Karpas-422 (cell line): ENCODE results near the gene DEF6. TPM values are rescaled to one million over a fixed set of nuclear protein-coding genes. Genes with fewer than 3 reads are reported as not detected.
A peak's percentile ranks its signal among the peaks of the same experiment; 100 is the strongest.
"Not testable (repeated sequence)": the region's sequence is repeated elsewhere in the genome, so short reads cannot be mapped to it uniquely, and the experiment has no call there.

Experiments
- DNase-seq: peaks from one replicate; pipeline ENCODE4 v3.0.0-alpha.2; 2015
- H2AFZ ChIP-seq: fragments of 200-600 bp; sonication (generic); 2 replicates; pipeline ENCODE4 v1.6.1; 2014; ENCODE audit warnings: antibody characterized with exemption, low read length, mixed read lengths
- H3K27ac ChIP-seq: fragments of 200-600 bp; sonication (generic); 2 replicates; pipeline ENCODE4 v1.5.1; 2014; ENCODE audit warnings: mild to moderate bottlenecking, low read length, moderate library complexity
- H3K27me3 ChIP-seq: fragments of 200-600 bp; sonication (generic); 2 replicates; pipeline ENCODE4 v1.6.1; 2014; ENCODE audit warnings: low read length, mixed read lengths
- H3K36me3 ChIP-seq: fragments of 200-600 bp; sonication (generic); 2 replicates; pipeline ENCODE4 v1.6.1; 2014; ENCODE audit warnings: low read length, mixed read lengths; ENCODE audit not compliant: insufficient read depth
- H3K4me1 ChIP-seq: fragments of 200-600 bp; sonication (generic); 2 replicates; pipeline ENCODE4 v1.6.1; 2014; ENCODE audit warnings: mild to moderate bottlenecking, low read length, mixed read lengths
- H3K4me2 ChIP-seq: fragments of 200-600 bp; sonication (generic); 2 replicates; pipeline ENCODE4 v1.6.1; 2014; ENCODE audit warnings: low read length, low read depth, mild to moderate bottlenecking; ENCODE audit not compliant: poor library complexity, severe bottlenecking
- H3K4me3 ChIP-seq: fragments of 200-600 bp; sonication (generic); 2 replicates; pipeline ENCODE4 v1.5.1; 2014; ENCODE audit warnings: mild to moderate bottlenecking, antibody characterized with exemption, low read length, mixed read lengths
- H3K79me2 ChIP-seq: fragments of 200-600 bp; sonication (generic); 2 replicates; pipeline ENCODE4 v1.6.1; 2014; ENCODE audit warnings: mild to moderate bottlenecking, low read length, mixed read lengths
- H3K9ac ChIP-seq: fragments of 200-600 bp; sonication (generic); 2 replicates; pipeline ENCODE4 v1.6.0; 2014; ENCODE audit warnings: low read length
- H3K9me2 ChIP-seq: fragments of 200-600 bp; sonication (generic), shearing (Covaris generic); replicated peaks from 2 replicates; pipeline ENCODE4 v1.6.0; 2014; ENCODE audit warnings: mild to moderate bottlenecking, low read length, moderate library complexity; ENCODE audit not compliant: insufficient read depth
- H3K9me3 ChIP-seq: fragments of 300-700, 200-600 bp; sonication (generic); 2 replicates; pipeline ENCODE4 v1.6.1; 2014; ENCODE audit warnings: low read length, mixed read lengths
- H4K20me1 ChIP-seq: fragments of 200-600 bp; sonication (generic); 2 replicates; pipeline ENCODE4 v1.6.1; 2014; ENCODE audit warnings: mild to moderate bottlenecking, antibody characterized with exemption, low read length, low read depth; ENCODE audit not compliant: insufficient read depth
- total RNA-seq: library from RNA; depleted of rRNA; stranded (reverse); fragments of >200 nt; shearing (Covaris generic); gene quantifications from 2 replicates; pipeline ENCODE4 v1.2.3, GENCODE V29; 2014; ENCODE audit warnings: low replicate concordance

The DEF6 gene
- total RNA-seq, 1 experiment from 2014 or later: 31.3 TPM

- Histone ChIP-seq H3K9me2 (no peaks in the 10 kb centered on the region), H3K27me3 (no peaks in the 10 kb centered on the region), H4K20me1 (no peaks in the 10 kb centered on the region)
Observed at GRCh38 chr6:35330541-35331119, 33.0 kb downstream of the DEF6 start.

GRCh38 chr6:35332074-35332887, 34.7 kb downstream of the DEF6 start:
- not testable (repeated sequence) for H3K27me3 ChIP-seq, H3K4me2 ChIP-seq, H3K79me2 ChIP-seq, H3K36me3 ChIP-seq, H3K9ac ChIP-seq, H4K20me1 ChIP-seq, H3K9me3 ChIP-seq, H3K27ac ChIP-seq, H3K9me2 ChIP-seq, H3K4me3 ChIP-seq, H3K4me1 ChIP-seq, H2AFZ ChIP-seq
- peak; percentile 77 for DNase-seq

More at GRCh38 chr6:35330541-35331119, 33.0 kb downstream of the DEF6 start:
- no peaks in the 10 kb centered on the region for H3K9me3 ChIP-seq
- no peak overlapping the region for H3K4me2 ChIP-seq
- no peak overlapping the region for H3K4me3 ChIP-seq
- no peak overlapping the region for H3K9ac ChIP-seq
- no peaks in the 10 kb centered on the region for H3K79me2 ChIP-seq
- H3K27ac ChIP-seq: no peak overlapping the region
- no peak overlapping the region for H2AFZ ChIP-seq
- DNase-seq: peak; percentile 24
- peaks cover 3% of the 10 kb centered on the region; the same call in 1 of the 2 replicates for H3K4me1 ChIP-seq
- H3K36me3 ChIP-seq: no peaks in the 10 kb centered on the region

- H2AFZ ChIP-seq: no peak overlapping the region
- no peak overlapping the region for H3K27ac ChIP-seq
- H3K4me2 ChIP-seq: no peak overlapping the region
Observed at GRCh38 chr6:35341557-35341956, 43.9 kb downstream of the DEF6 start.

GRCh38 chr6:35342258-35343091, 44.9 kb downstream of the DEF6 start, which contains the start of gene PPARD:
Gene PPARD, plus strand, starts transcription at chr6:35342558. Its CDS starts 68,530 bp downstream, at chr6:35411088.
- H3K27ac ChIP-seq: no peak within 1 kb of the TSS
- H3K9me2 ChIP-seq: no peaks in the 10 kb centered on the region
- no peaks in the 10 kb centered on the region for H3K27me3 ChIP-seq
- H3K4me1 ChIP-seq: peaks cover 11% of the 10 kb centered on the region
- peak; percentile 98 for DNase-seq
- peak within 1 kb of the TSS; percentile 41; the same call in 1 of the 2 replicates for H2AFZ ChIP-seq
- H4K20me1 ChIP-seq: peaks cover 22% of the 10 kb centered on the region
- no peaks in the 10 kb centered on the region for H3K36me3 ChIP-seq
- H3K9ac ChIP-seq: peak within 1 kb of the TSS; percentile 81
- no peaks in the 10 kb centered on the region for H3K9me3 ChIP-seq
- H3K4me3 ChIP-seq: peak within 1 kb of the TSS; percentile 78
- H3K4me2 ChIP-seq: peak within 1 kb of the TSS; percentile 83
- no peaks in the 10 kb centered on the region for H3K79me2 ChIP-seq

More at GRCh38 chr6:35341557-35341956, 43.9 kb downstream of the DEF6 start:
- peak; percentile 41 for DNase-seq
- no peaks in the 10 kb centered on the region for H3K9me2 ChIP-seq
- no peaks in the 10 kb centered on the region for H3K9me3 ChIP-seq
- H3K79me2 ChIP-seq: no peaks in the 10 kb centered on the region
- no peaks in the 10 kb centered on the region for H3K27me3 ChIP-seq
- no peaks in the 10 kb centered on the region for H3K36me3 ChIP-seq
- peaks cover 22% of the 10 kb centered on the region for H4K20me1 ChIP-seq
- H3K9ac ChIP-seq: no peak overlapping the region
- no peak overlapping the region for H3K4me3 ChIP-seq
- peaks cover 11% of the 10 kb centered on the region for H3K4me1 ChIP-seq

- H2AFZ ChIP-seq: peak overlapping the region; percentile 41; the same call in 1 of the 2 replicates
- no peaks in the 10 kb centered on the region for H3K9me3 ChIP-seq
- peaks cover 15% of the 10 kb centered on the region for H3K4me1 ChIP-seq
- H3K4me2 ChIP-seq: peak overlapping the region; percentile 83
- peak; percentile 72 for DNase-seq
- H3K4me3 ChIP-seq: peak overlapping the region; percentile 78
- H3K9me2 ChIP-seq: no peaks in the 10 kb centered on the region
- no peaks in the 10 kb centered on the region for H3K79me2 ChIP-seq
- H3K27me3 ChIP-seq: no peaks in the 10 kb centered on the region
- no peak overlapping the region for H3K27ac ChIP-seq
- H3K36me3 ChIP-seq: no peaks in the 10 kb centered on the region
- H3K9ac ChIP-seq: peak overlapping the region; percentile 81
- H4K20me1 ChIP-seq: peaks cover 22% of the 10 kb centered on the region
Observed at GRCh38 chr6:35343092-35343834, 45.6 kb downstream of the DEF6 start.

GRCh38 chr6:35343835-35344550, 46.4 kb downstream of the DEF6 start:
- Histone ChIP-seq H2AFZ (no peak overlapping the region), H3K79me2 (no peaks in the 10 kb centered on the region), H3K4me3 (peak overlapping the region; percentile 78; the same call in 1 of the 2 replicates), H3K9ac (peak overlapping the region; percentile 81), H3K4me2 (peak overlapping the region; percentile 83), H3K9me2 (no peaks in the 10 kb centered on the region), H3K9me3 (no peaks in the 10 kb centered on the region), H3K4me1 (peaks cover 22% of the 10 kb centered on the region), H3K27ac (no peak overlapping the region), H3K27me3 (no peaks in the 10 kb centered on the region), H3K36me3 (no peaks in the 10 kb centered on the region), H4K20me1 (peaks cover 22% of the 10 kb centered on the region)
- DNase-seq: peak; percentile 37

GRCh38 chr6:35351422-35351821, 53.8 kb downstream of the DEF6 start:
- Histone ChIP-seq H3K9ac (no peak overlapping the region), H3K27me3 (no peaks in the 10 kb centered on the region), H3K9me3 (no peaks in the 10 kb centered on the region), H3K4me2 (no peak overlapping the region), H4K20me1 (no peaks in the 10 kb centered on the region), H3K79me2 (no peaks in the 10 kb centered on the region), H3K27ac (no peak overlapping the region), H3K4me3 (no peak overlapping the region), H3K9me2 (no peaks in the 10 kb centered on the region), H3K36me3 (peaks cover 12% of the 10 kb centered on the region; the same call in 1 of the 2 replicates), H2AFZ (no peak overlapping the region), H3K4me1 (peaks cover 11% of the 10 kb centered on the region)
- DNase-seq: no peak
